Neural cell (in vitro differentiated cells): ENCODE results near the gene ESCO1. TPM values are rescaled to one million over a fixed set of nuclear protein-coding genes. Genes with fewer than 3 reads are reported as not detected.
"Not testable (repeated sequence)": the region's sequence is repeated elsewhere in the genome, so short reads cannot be mapped to it uniquely, and the experiment has no call there.

Source experiments
- H2AFZ ChIP-seq: fragments of 200-600, 300-800 bp; sonication (generic), shearing (Covaris generic); 2 replicates; pipeline ENCODE4 v1.6.0; 2014; ENCODE audit warnings: low read depth, mild to moderate bottlenecking, antibody characterized with exemption, low read length, moderate library complexity
- H3F3A ChIP-seq: fragments of 200-600 bp; shearing (Covaris generic); 2 replicates; pipeline ENCODE4 v1.6.1; 2016; ENCODE audit warnings: mild to moderate bottlenecking, moderate library complexity, mixed read lengths, antibody characterized with exemption, low read length; ENCODE audit not compliant: insufficient read depth, poor library complexity, severe bottlenecking
- H3K27ac ChIP-seq: fragments of 200-600, 300-800 bp; sonication (generic), shearing (Covaris generic); 2 replicates; pipeline ENCODE4 v1.5.1; 2014; ENCODE audit warnings: mild to moderate bottlenecking, low read length, moderate library complexity
- H3K27me3 ChIP-seq: fragments of 300-800, 200-600 bp; sonication (generic), shearing (Covaris generic); 2 replicates; pipeline ENCODE4 v1.6.0; 2014; ENCODE audit warnings: mild to moderate bottlenecking, low read depth, low read length, moderate library complexity; ENCODE audit not compliant: insufficient read depth
- H3K36me3 ChIP-seq: fragments of 300-800, 200-600 bp; sonication (generic), shearing (Covaris generic); 2 replicates; pipeline ENCODE4 v1.5.1; 2014; ENCODE audit warnings: mild to moderate bottlenecking, antibody characterized with exemption, low read length, moderate library complexity; ENCODE audit not compliant: insufficient read depth
- H3K4me2 ChIP-seq: fragments of 300-800, 200-600 bp; sonication (generic), shearing (Covaris generic); 2 replicates; pipeline ENCODE4 v1.6.0; 2014; ENCODE audit warnings: mild to moderate bottlenecking, low read length
- H3K4me3 ChIP-seq: fragments of 300-800, 200-600 bp; sonication (generic), shearing (Covaris generic); 2 replicates; pipeline ENCODE4 v1.5.1; 2014; ENCODE audit warnings: mild to moderate bottlenecking, low read length, moderate library complexity
- H3K79me2 ChIP-seq: fragments of 200-600 bp; shearing (Covaris generic); replicated peaks from 2 replicates; pipeline ENCODE4 v1.6.0; 2014; ENCODE audit warnings: mild to moderate bottlenecking, low read length, moderate library complexity; ENCODE audit not compliant: insufficient read depth
- H3K9ac ChIP-seq: fragments of 300-800, 200-600 bp; sonication (generic), shearing (Covaris generic); 2 replicates; pipeline ENCODE4 v1.6.1; 2016; ENCODE audit warnings: mild to moderate bottlenecking, low read length, mixed read lengths
- H3K9me2 ChIP-seq: fragments of 200-600 bp; shearing (Covaris generic); 2 replicates; pipeline ENCODE4 v1.6.1; 2016; ENCODE audit warnings: mild to moderate bottlenecking, low read length, mixed read lengths; ENCODE audit not compliant: insufficient read depth
- H3K9me3 ChIP-seq: fragments of 200-600, 300-800 bp; sonication (generic), shearing (Covaris generic); 2 replicates; pipeline ENCODE4 v1.6.1; 2016; ENCODE audit warnings: mild to moderate bottlenecking, mixed run types, low read length, moderate library complexity, mixed read lengths
- H4K20me1 ChIP-seq: fragments of 200-600 bp; shearing (Covaris generic); 2 replicates; pipeline ENCODE4 v1.6.1; 2016; ENCODE audit warnings: mild to moderate bottlenecking, mixed run types; ENCODE audit not compliant: insufficient read depth
- CTCF ChIP-seq: fragments of 450-650 bp; IDR thresholded peaks from 2 replicates; pipeline ENCODE4 v1.5.1; 2014; ENCODE audit warnings: antibody characterized with exemption, mild to moderate bottlenecking, moderate library complexity; ENCODE audit not compliant: poor library complexity, severe bottlenecking
- EP300 ChIP-seq: fragments of 450-650 bp; conservative IDR thresholded peaks from 2 replicates; pipeline ENCODE4 v1.6.1; 2014; ENCODE audit warnings: antibody characterized with exemption, mild to moderate bottlenecking, moderate library complexity; ENCODE audit not compliant: poor library complexity, severe bottlenecking
- EZH2 ChIP-seq: fragments of 200-600, 300-800 bp; shearing (Covaris generic), sonication (generic); IDR thresholded peaks from 2 replicates; pipeline ENCODE4 v1.6.1; 2014; ENCODE audit warnings: antibody characterized with exemption, low read length, borderline replicate concordance, mild to moderate bottlenecking; ENCODE audit not compliant: insufficient read depth, poor library complexity, severe bottlenecking
- MXI1 ChIP-seq: fragments of 450-650 bp; conservative IDR thresholded peaks from 2 replicates; pipeline ENCODE4 v1.6.1; 2014; ENCODE audit warnings: antibody characterized with exemption, mild to moderate bottlenecking; ENCODE audit not compliant: poor library complexity, severe bottlenecking
- POLR2AphosphoS5 ChIP-seq: IDR thresholded peaks from 2 replicates; pipeline ENCODE4 v1.6.1; 2012
- RAD21 ChIP-seq: fragments of 450-650 bp; conservative IDR thresholded peaks from 2 replicates; pipeline ENCODE4 v1.6.1; 2014; ENCODE audit warnings: antibody characterized with exemption, mild to moderate bottlenecking, moderate library complexity
- REST ChIP-seq: IDR thresholded peaks from 2 replicates; pipeline ENCODE4 v1.6.1; 2012; ENCODE audit warnings: borderline replicate concordance
- SMC3 ChIP-seq: fragments of 450-650 bp; conservative IDR thresholded peaks from 2 replicates; pipeline ENCODE4 v1.6.1; 2014; ENCODE audit warnings: antibody characterized with exemption, mild to moderate bottlenecking, moderate library complexity; ENCODE audit not compliant: poor library complexity
- TAF1 ChIP-seq: IDR thresholded peaks from 2 replicates; pipeline ENCODE4 v1.6.1; 2012; ENCODE audit warnings: low read depth
- polyA plus RNA-seq: library from polyadenylated mRNA; depleted of rRNA; stranded (reverse); fragments of >200 nt; gene quantifications from 2 replicates; pipeline ENCODE4 v1.2.3, GENCODE V29; 2014

The ESCO1 gene
- polyA plus RNA-seq, 1 donor from 2014 or later: 26.4 TPM

- Histone ChIP-seq H3K4me2 (no peak overlapping the region), H3F3A (no peaks in the 10 kb centered on the region), H3K9me3 (no peaks in the 10 kb centered on the region), H3K27me3 (no peaks in the 10 kb centered on the region), H3K79me2 (no peaks in the 10 kb centered on the region), H4K20me1 (no peaks in the 10 kb centered on the region), H3K9ac (no peak overlapping the region), H3K36me3 (peaks cover 9% of the 10 kb centered on the region), H3K4me3 (no peak overlapping the region), H3K9me2 (no peaks in the 10 kb centered on the region), H2AFZ (no peak overlapping the region), H3K27ac (no peak overlapping the region)
- no peak for TF ChIP-seq EP300
- TF ChIP-seq EZH2: no peak
- TF ChIP-seq RAD21: no peak
- no peak for TF ChIP-seq TAF1
- TF ChIP-seq SMC3: no peak
- TF ChIP-seq MXI1: no peak
- TF ChIP-seq POLR2AphosphoS5: no peak
- no peak for TF ChIP-seq CTCF
- no peak for TF ChIP-seq REST
Measured at GRCh38 chr18:21629089-21629832, 28.8 kb upstream of the ESCO1 start.

- not testable (repeated sequence) for H3K27ac ChIP-seq, H3K9me2 ChIP-seq, H3K4me2 ChIP-seq, H3F3A ChIP-seq, H3K9ac ChIP-seq, H4K20me1 ChIP-seq, H3K36me3 ChIP-seq, H3K9me3 ChIP-seq, H2AFZ ChIP-seq, H3K4me3 ChIP-seq, H3K27me3 ChIP-seq
- peaks cover 48% of the 10 kb centered on the region for H3K79me2 ChIP-seq
Measured at GRCh38 chr18:21621640-21622039, 21.1 kb upstream of the ESCO1 start.
